Mesenchymal stem cell (in vitro differentiated cells and primary cell): Measurements from ENCODE around the gene PEMT.

Experiments
- DNase-seq: peaks from one replicate; pipeline ENCODE4 v3.0.0-alpha.2; 2013
- H2AFZ ChIP-seq: one replicate; pipeline ENCODE4 v1.6.1; 2013; ENCODE audit warnings: low read depth, mild to moderate bottlenecking, control low read depth, inconsistent platforms, low read length, moderate library complexity
- H2AK5ac ChIP-seq: 2 replicates; pipeline ENCODE4 v1.6.1; 2013; ENCODE audit warnings: low read length, moderate library complexity, mild to moderate bottlenecking, inconsistent platforms; ENCODE audit not compliant: severe bottlenecking
- H2BK120ac ChIP-seq: one replicate; pipeline ENCODE4 v1.6.1; 2013; ENCODE audit warnings: low read depth, mild to moderate bottlenecking, inconsistent platforms, low read length, moderate library complexity
- H2BK12ac ChIP-seq, 2 experiments: one replicate each; pipeline ENCODE4 v1.6.1; 2013; ENCODE audit warnings: inconsistent platforms in 2 of 2, low read length in 2 of 2, mild to moderate bottlenecking in 2 of 2, moderate library complexity in 2 of 2, control low read depth in 1 of 2
- H2BK15ac ChIP-seq: one replicate; pipeline ENCODE4 v1.6.1; 2013; ENCODE audit warnings: mild to moderate bottlenecking, low read depth, inconsistent platforms; ENCODE audit not compliant: poor library complexity, severe bottlenecking
- H2BK5ac ChIP-seq: 2 replicates; pipeline ENCODE4 v1.6.1; 2013; ENCODE audit warnings: low read depth, mild to moderate bottlenecking, low read length, control low read depth, inconsistent platforms; ENCODE audit not compliant: poor library complexity, severe bottlenecking
- H3K14ac ChIP-seq, 2 experiments: one replicate each; pipeline ENCODE4 v1.6.1; 2013; ENCODE audit warnings: inconsistent platforms in 2 of 2, low read length in 2 of 2, control low read depth in 1 of 2, mild to moderate bottlenecking in 1 of 2, moderate library complexity in 1 of 2
- H3K18ac ChIP-seq, 2 experiments: one replicate each; pipeline ENCODE4 v1.6.1; 2013; ENCODE audit warnings: inconsistent platforms in 2 of 2, low read length in 2 of 2, control low read depth in 1 of 2, low read depth in 1 of 2, mild to moderate bottlenecking in 1 of 2
- H3K23ac ChIP-seq, 2 experiments: one replicate each; pipeline ENCODE4 v1.6.1; 2013; ENCODE audit warnings: inconsistent platforms in 2 of 2, low read length in 2 of 2, mild to moderate bottlenecking in 2 of 2, moderate library complexity in 2 of 2, control low read depth in 1 of 2
- H3K27ac ChIP-seq: 2 replicates; pipeline ENCODE4 v1.5.1; 2013; ENCODE audit warnings: mild to moderate bottlenecking, moderate library complexity, low read length, control low read depth, inconsistent platforms; ENCODE audit not compliant: poor library complexity, severe bottlenecking
- H3K27me3 ChIP-seq, 2 experiments: 2 replicates each; pipeline versions ENCODE4 v1.6.1 to v1.7.0; 2013; ENCODE audit warnings: low read length in 2 of 2, mild to moderate bottlenecking in 2 of 2, moderate library complexity in 2 of 2, control low read depth in 1 of 2, inconsistent platforms in 1 of 2; ENCODE audit not compliant: control insufficient read depth in 1 of 2, insufficient read depth in 1 of 2
- H3K36me3 ChIP-seq, 2 experiments: 2 replicates each; pipeline versions ENCODE4 v1.6.1 to v1.7.0; 2013; ENCODE audit warnings: low read length in 2 of 2, control low read depth in 1 of 2, inconsistent platforms in 1 of 2, low read depth in 1 of 2, mild to moderate bottlenecking in 1 of 2; ENCODE audit not compliant: insufficient read depth in 2 of 2, control insufficient read depth in 1 of 2
- H3K4ac ChIP-seq, 2 experiments: one replicate each; pipeline ENCODE4 v1.6.1; 2013; ENCODE audit warnings: inconsistent platforms in 2 of 2, low read length in 2 of 2, mild to moderate bottlenecking in 2 of 2, moderate library complexity in 2 of 2, control low read depth in 1 of 2, low read depth in 1 of 2
- H3K4me1 ChIP-seq: 2 replicates; pipeline ENCODE4 v1.6.1; 2013; ENCODE audit warnings: low read depth, low read length, control low read depth; ENCODE audit not compliant: control insufficient read depth, insufficient read depth
- H3K4me2 ChIP-seq: 2 replicates; pipeline ENCODE4 v1.6.1; 2013; ENCODE audit warnings: low read length, mild to moderate bottlenecking, inconsistent platforms; ENCODE audit not compliant: poor library complexity, severe bottlenecking
- H3K4me3 ChIP-seq, 2 experiments: 2 replicates each; pipeline versions ENCODE4 v1.5.1 to v1.7.0; 2013; ENCODE audit warnings: low read length in 2 of 2, mild to moderate bottlenecking in 2 of 2, control low read depth in 1 of 2, low read depth in 1 of 2; ENCODE audit not compliant: insufficient read depth in 1 of 2
- H3K79me1 ChIP-seq: replicated peaks from 2 replicates; pipeline ENCODE4 v1.6.1; 2013; ENCODE audit warnings: mild to moderate bottlenecking, control low read depth, low read length, inconsistent platforms; ENCODE audit not compliant: poor library complexity, severe bottlenecking
- H3K9ac ChIP-seq: 2 replicates; pipeline ENCODE4 v1.7.0; 2013; ENCODE audit warnings: mild to moderate bottlenecking, low read length, moderate library complexity
- H3K9me3 ChIP-seq: 2 replicates; pipeline ENCODE4 v1.7.0; 2013; ENCODE audit warnings: mild to moderate bottlenecking, low read length; ENCODE audit not compliant: control insufficient read depth
- H4K8ac ChIP-seq: one replicate; pipeline ENCODE4 v1.6.1; 2013; ENCODE audit warnings: inconsistent platforms, mild to moderate bottlenecking, low read length, moderate library complexity
- H4K91ac ChIP-seq: one replicate; pipeline ENCODE4 v1.6.1; 2013; ENCODE audit warnings: mild to moderate bottlenecking, low read length, inconsistent platforms
- WGBS: methylation state at CpG from one replicate; pipeline ENCODE4 v1.1.7; 2013; ENCODE audit warnings: mixed read lengths; 5-methylcytosine and 5-hydroxymethylcytosine counted together

The PEMT gene

DNA sequence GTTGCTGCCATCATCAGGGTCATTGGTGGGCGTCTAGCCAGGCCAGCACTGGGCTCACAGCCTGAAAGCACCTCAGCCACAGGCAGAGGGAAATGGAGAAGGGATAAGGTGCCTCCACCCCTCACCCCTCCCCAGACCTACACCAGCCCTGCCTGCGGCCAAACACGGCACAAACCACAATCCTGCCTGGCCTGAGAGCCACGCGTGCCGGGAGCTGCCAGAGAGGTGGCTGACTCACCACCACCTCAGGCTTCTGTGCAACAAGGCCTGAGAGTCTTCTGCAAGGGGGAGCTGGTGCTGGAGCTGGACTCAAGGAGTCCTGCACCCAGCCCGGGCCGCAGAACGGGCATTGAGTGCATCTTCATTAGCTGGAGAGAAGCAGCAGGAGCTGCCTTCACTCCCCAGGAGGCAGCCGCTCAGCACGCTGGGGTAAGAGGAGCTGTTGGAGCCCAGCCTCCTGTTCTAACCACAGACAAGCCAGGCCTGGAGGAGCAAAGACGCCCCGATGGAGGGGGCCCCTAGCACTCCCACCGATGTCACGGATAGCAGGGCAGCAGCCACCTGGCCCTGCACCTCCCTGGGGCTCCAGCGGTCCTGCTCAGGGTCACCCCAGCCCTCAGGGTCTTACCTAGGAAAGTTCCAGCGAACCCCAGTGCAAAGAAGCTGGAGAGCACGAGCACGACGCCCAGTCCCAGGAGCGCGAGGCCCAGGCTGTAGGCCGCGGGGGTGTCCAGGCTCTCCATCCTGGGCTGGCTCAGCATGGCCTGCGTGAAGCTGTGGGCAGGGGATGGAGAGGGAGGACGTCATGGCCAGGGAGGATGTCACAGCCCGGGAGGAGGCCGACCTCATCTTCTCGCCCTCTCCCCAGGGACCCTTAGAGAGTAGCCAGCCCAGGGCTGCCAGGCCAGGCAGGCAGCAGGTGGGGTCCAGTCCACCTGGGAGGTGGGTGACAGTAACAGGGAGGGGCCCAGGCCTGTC is 79.3 kb downstream of the PEMT start:
- Histone ChIP-seq H3K27me3 (peaks cover 0 to 22% of the 10 kb centered on the region in 2 experiments), H2BK5ac (no peak overlapping the region), H3K36me3 (peaks cover 0 to 3% of the 10 kb centered on the region in 2 experiments), H3K18ac (no peak overlapping the region), H2BK12ac (no peak overlapping the region), H3K79me1 (no peaks in the 10 kb centered on the region), H3K23ac (no peak overlapping the region), H4K8ac (no peak overlapping the region), H3K4me1 (peaks cover 50% of the 10 kb centered on the region), H2AK5ac (no peak overlapping the region), H3K27ac (no peak overlapping the region), H2AFZ (no peak overlapping the region), H3K4me2 (no peak overlapping the region), H3K4me3 (no peak overlapping the region), H3K9ac (peak overlapping the region; percentile 32), H3K9me3 (no peaks in the 10 kb centered on the region), H3K14ac (no peak overlapping the region), H4K91ac (peak overlapping the region; percentile 63), H3K4ac (no peak overlapping the region), H2BK15ac (no peak overlapping the region), H2BK120ac (no peak overlapping the region)
- peak; percentile 91 for DNase-seq
- WGBS = 73% methylated on average over 28 of the region's 29 CpGs

DNA sequence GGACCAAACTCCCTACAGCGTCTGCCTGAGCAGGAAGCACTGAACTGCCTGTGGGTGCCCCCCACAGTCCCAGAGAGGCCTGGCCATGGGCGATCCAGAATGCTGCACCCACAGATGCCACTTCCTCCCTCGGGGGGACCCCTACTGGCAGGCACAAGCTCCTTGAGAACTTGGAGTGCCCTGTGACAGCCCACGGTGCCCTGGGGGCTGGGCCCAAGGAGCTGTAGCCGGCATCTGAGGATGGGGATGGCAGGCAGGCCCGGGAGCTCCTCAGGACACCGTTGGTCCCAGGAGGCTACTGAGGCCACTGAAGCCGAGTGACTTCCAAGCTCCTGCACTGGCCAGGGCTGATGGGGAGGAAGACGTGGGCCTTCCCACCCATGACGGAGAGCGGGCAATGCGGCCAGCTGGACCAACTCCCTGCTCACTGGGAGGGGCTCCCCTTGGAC is 80.2 kb downstream of the PEMT start:
- Histone ChIP-seq H3K9ac (no peak overlapping the region), H3K9me3 (no peaks in the 10 kb centered on the region), H3K27me3 (peaks cover 0 to 27% of the 10 kb centered on the region in 2 experiments), H3K14ac (no peak overlapping the region), H3K79me1 (no peaks in the 10 kb centered on the region), H3K4me1 (peaks cover 48% of the 10 kb centered on the region), H3K23ac (no peak overlapping the region), H3K27ac (no peak overlapping the region), H2BK5ac (no peak overlapping the region), H2BK15ac (no peak overlapping the region), H2BK12ac (no peak overlapping the region), H4K91ac (no peak overlapping the region), H3K4me2 (no peak overlapping the region), H3K4ac (peak overlapping the region in 1 of 2 experiments; percentile 2), H3K36me3 (peaks cover 0 to 3% of the 10 kb centered on the region in 2 experiments), H2BK120ac (no peak overlapping the region), H4K8ac (no peak overlapping the region), H2AFZ (no peak overlapping the region), H2AK5ac (no peak overlapping the region), H3K18ac (no peak overlapping the region), H3K4me3 (no peak overlapping the region)
- no peak for DNase-seq
- 97% methylated on average over 12 of the region's 12 CpGs for WGBS

- Histone ChIP-seq H2AK5ac (no peak overlapping the region), H3K23ac (no peak overlapping the region), H4K91ac (no peak overlapping the region), H3K9me3 (no peaks in the 10 kb centered on the region), H3K27me3 (peaks cover 0 to 27% of the 10 kb centered on the region in 2 experiments), H3K4ac (no peak overlapping the region), H3K27ac (no peak overlapping the region), H2BK12ac (peak overlapping the region in 1 of 2 experiments; percentile 6), H4K8ac (no peak overlapping the region), H2BK5ac (no peak overlapping the region), H3K9ac (no peak overlapping the region), H3K18ac (no peak overlapping the region), H3K14ac (no peak overlapping the region), H3K79me1 (no peaks in the 10 kb centered on the region), H2AFZ (no peak overlapping the region), H3K36me3 (peaks cover 0 to 6% of the 10 kb centered on the region in 2 experiments), H3K4me3 (no peak overlapping the region), H3K4me2 (no peak overlapping the region), H2BK120ac (no peak overlapping the region), H2BK15ac (peak overlapping the region; percentile 9), H3K4me1 (peaks cover 43% of the 10 kb centered on the region)
- 91% methylated on average over 20 of the region's 20 CpGs for WGBS
- DNase-seq = no peak
Measured at GRCh38 chr17:17510456-17511292, 80.8 kb downstream of the PEMT start.
